HFFc6 (cell line): ENCODE data around the gene IPO13. TPM values are rescaled to one million over a fixed set of nuclear protein-coding genes. Genes with fewer than 3 reads are reported as not detected.

ENCODE experiments used
- DNase-seq: peaks from one replicate; pipeline ENCODE4 v3.0.0-alpha.2; 2018
- H3K27ac Mint-ChIP-seq: 2 replicates; pipeline ENCODE4 v1.8.0; 2020; ENCODE audit warnings: mild to moderate bottlenecking, mixed read lengths
- H3K27me3 Mint-ChIP-seq: 2 replicates; pipeline ENCODE4 v1.8.0; 2021; ENCODE audit warnings: mild to moderate bottlenecking, moderate library complexity, mixed read lengths; ENCODE audit not compliant: insufficient read depth
- H3K36me3 Mint-ChIP-seq: 2 replicates; pipeline ENCODE4 v1.8.0; 2021; ENCODE audit warnings: low read depth, mixed read lengths
- H3K4me1 Mint-ChIP-seq: 2 replicates; pipeline ENCODE4 v1.8.0; 2020; ENCODE audit warnings: low read depth, mixed read lengths
- H3K4me3 Mint-ChIP-seq: 2 replicates; pipeline ENCODE4 v1.8.0; 2020; ENCODE audit warnings: mild to moderate bottlenecking, moderate library complexity, mixed read lengths
- H3K9me3 Mint-ChIP-seq: 2 replicates; pipeline ENCODE4 v1.8.0; 2020; ENCODE audit warnings: mild to moderate bottlenecking, mixed read lengths
- CTCF ChIP-seq: fragments of 200-600 bp; sonication (generic); IDR thresholded peaks from 2 replicates; pipeline ENCODE4 v1.5.0; 2021; ENCODE audit warnings: antibody characterized with exemption, mild to moderate bottlenecking
- total RNA-seq, 6 experiments: library from RNA; stranded (reverse); fragmentation: NEBNext Ultra II Directional; extraction: Animal tissue kit (Norgen Biotek cat#: 25700); gene quantifications; 2 replicates in 1 of 6; 3 replicates in 5 of 6; pipeline ENCODE4 v1.2.3, GENCODE V29; 2021

Gene IPO13
- total RNA-seq, 6 experiments from 2014 or later, result 24.0 to 27.8 (median 25.0) TPM

GRCh38 chr1:43934986-43935324 is 11.8 kb upstream of the IPO13 start:
- H3K9me3 Mint-ChIP-seq, result no peaks in the 10 kb centered on the region; the same call in 1 of the 2 replicates
- H3K27ac Mint-ChIP-seq, result no peak overlapping the region
- H3K27me3 Mint-ChIP-seq, result peaks cover 3% of the 10 kb centered on the region; the same call in 1 of the 2 replicates
- H3K4me1 Mint-ChIP-seq, result peaks cover 24% of the 10 kb centered on the region
- peak; percentile 47 for TF ChIP-seq CTCF
- H3K4me3 Mint-ChIP-seq, result no peak overlapping the region
- peaks cover 5% of the 10 kb centered on the region for H3K36me3 Mint-ChIP-seq
- DNase-seq, result no peak

- no peak for DNase-seq
- Mint-ChIP-seq H3K4me1 (peaks cover 23% of the 10 kb centered on the region), H3K4me3 (no peak overlapping the region)
Measured at GRCh38 chr1:43935711-43936427, 10.9 kb upstream of the IPO13 start.

GRCh38 chr1:43936431-43937151 is 10.2 kb upstream of the IPO13 start:
- no peaks in the 10 kb centered on the region for H3K36me3 Mint-ChIP-seq
- TF ChIP-seq CTCF, result peak; percentile 7; the same call in 1 of the 2 replicates
- no peaks in the 10 kb centered on the region for H3K9me3 Mint-ChIP-seq
- H3K4me1 Mint-ChIP-seq, result peaks cover 23% of the 10 kb centered on the region
- no peak for DNase-seq
- peak overlapping the region; percentile 25; the same call in 1 of the 2 replicates for H3K4me3 Mint-ChIP-seq
- no peak overlapping the region for H3K27ac Mint-ChIP-seq
- H3K27me3 Mint-ChIP-seq, result peaks cover 3% of the 10 kb centered on the region; the same call in 1 of the 2 replicates

More at GRCh38 chr1:43935711-43936427, 10.9 kb upstream of the IPO13 start:
- no peak for TF ChIP-seq CTCF
- Mint-ChIP-seq H3K27me3 (peaks cover 3% of the 10 kb centered on the region; the same call in 1 of the 2 replicates), H3K27ac (no peak overlapping the region), H3K9me3 (no peaks in the 10 kb centered on the region), H3K36me3 (no peaks in the 10 kb centered on the region)

GRCh38 chr1:43937179-43937865 is 9.4 kb upstream of the IPO13 start:
- no peaks in the 10 kb centered on the region for H3K9me3 Mint-ChIP-seq

More at GRCh38 chr1:43937179-43937865, 9.4 kb upstream of the IPO13 start:
- Mint-ChIP-seq H3K4me3 (no peak overlapping the region), H3K36me3 (no peaks in the 10 kb centered on the region), H3K27ac (no peak overlapping the region), H3K27me3 (peaks cover 3% of the 10 kb centered on the region; the same call in 1 of the 2 replicates), H3K4me1 (peaks cover 22% of the 10 kb centered on the region)
- TF ChIP-seq CTCF, result no peak
- DNase-seq, result no peak
